K562 (cell line): Measurements from ENCODE around the gene COL4A6. TPM values are rescaled to one million over a fixed set of nuclear protein-coding genes. Genes with fewer than 3 reads are reported as not detected.

ENCODE experiments used
- ATAC-seq: fragments of 200-7000 bp; cut with Tn5 transposase; 3 replicates; pipeline ENCODE4 v1.9.1; 2020; ENCODE audit warnings: moderate library complexity
- BruUV-seq: library from RNA; stranded (reverse); fragments of 400-500 nt; replicated peaks from 2 replicates; lab custom pipeline; 2021; lab: Mats Ljungman, UMichigan
- CTCF ChIA-PET: fragments of 300-600 bp; formaldehyde crosslinking; extraction: SDS; loops from one replicate; lab custom pipeline; 2021; ENCODE audit warnings: low intra/inter-chr PET ratio; lab: Yijun Ruan, JAX
- POLR2A ChIA-PET: fragments of 300-600, 350-650 bp; sonication (Branson Sonifier 250); formaldehyde crosslinking; extraction: SDS; loops from one replicate; lab custom pipeline; 2021; ENCODE audit warnings: antibody characterized with exemption, inconsistent platforms; lab: Yijun Ruan, JAX
- DNase-seq, 4 experiments: peaks; one replicate each; pipeline versions ENCODE4 v3.0.0 to v3.0.0-alpha.2; 2011 to 2018; ENCODE audit warnings: low spot score in 3 of 4, mixed read lengths in 3 of 4; ENCODE audit errors: extremely low read depth in 1 of 4
- FAIRE-seq: peaks from 2 replicates; lab custom pipeline; 2011; peaks lifted over from hg19 to GRCh38; lab: Jason Lieb, UNC
- H2AFZ ChIP-seq: 2 replicates; pipeline ENCODE4 v1.6.0; 2011; ENCODE audit warnings: low read depth, low read length, control low read depth, inconsistent platforms
- H3K27ac ChIP-seq: fragments of 200-600 bp; 3 replicates; pipeline ENCODE4 v1.8.0; 2011; ENCODE audit warnings: low read depth, mild to moderate bottlenecking, control low read depth, inconsistent platforms, low read length, moderate library complexity, mixed read lengths; ENCODE audit errors: extremely low read depth
- H3K27me3 ChIP-seq, 2 experiments: fragments of 300-600 bp in 1 of 2; 2 replicates in 1 of 2; 3 replicates in 1 of 2; pipeline versions ENCODE4 v1.6.0 to v1.8.0; 2011; ENCODE audit warnings: inconsistent platforms in 2 of 2, low read length in 2 of 2, mild to moderate bottlenecking in 1 of 2, mixed read lengths in 1 of 2, moderate library complexity in 1 of 2; ENCODE audit not compliant: control insufficient read depth in 2 of 2, insufficient read depth in 2 of 2
- H3K36me3 ChIP-seq: fragments of 300-600 bp; 3 replicates; pipeline ENCODE4 v1.8.0; 2011; ENCODE audit warnings: mild to moderate bottlenecking, low read length, inconsistent platforms; ENCODE audit not compliant: control insufficient read depth, insufficient read depth
- H3K4me1 ChIP-seq, 2 experiments: fragments of 200-600 bp in 1 of 2; replicated peaks in 1 of 2; 2 replicates in 1 of 2; 3 replicates in 1 of 2; pipeline versions ENCODE4 v1.5.1 to v1.8.0; 2011; ENCODE audit warnings: inconsistent platforms in 2 of 2, low read length in 2 of 2, mild to moderate bottlenecking in 1 of 2, mixed read lengths in 1 of 2, moderate library complexity in 1 of 2; ENCODE audit not compliant: control insufficient read depth in 2 of 2, insufficient read depth in 2 of 2
- H3K4me2 ChIP-seq: 2 replicates; pipeline ENCODE4 v1.6.1; 2011; ENCODE audit warnings: low read length, control low read depth, inconsistent platforms, mixed read lengths; ENCODE audit not compliant: insufficient read depth
- H3K4me3 ChIP-seq: fragments of 200-600 bp; sonication (generic), shearing (Covaris generic); 2 replicates; pipeline ENCODE4 v1.5.1; 2016; ENCODE audit warnings: control low read depth, inconsistent platforms
- H3K79me2 ChIP-seq: fragments of 200-600 bp; 3 replicates; pipeline ENCODE4 v1.8.0; 2011; ENCODE audit warnings: low read length, inconsistent platforms; ENCODE audit not compliant: control insufficient read depth, insufficient read depth
- H3K9ac ChIP-seq, 2 experiments: 2 replicates each; pipeline versions ENCODE4 v1.6.0 to v1.6.1; 2011; ENCODE audit warnings: low read depth in 2 of 2, low read length in 2 of 2, control low read depth in 1 of 2, inconsistent platforms in 1 of 2, mild to moderate bottlenecking in 1 of 2, mixed read lengths in 1 of 2; ENCODE audit not compliant: insufficient read depth in 1 of 2
- H3K9me1 ChIP-seq: one replicate; pipeline ENCODE4 v1.6.0; 2011; ENCODE audit warnings: inconsistent platforms, mild to moderate bottlenecking, low read length, moderate library complexity; ENCODE audit not compliant: control insufficient read depth, insufficient read depth
- H3K9me3 ChIP-seq: replicated peaks from 2 replicates; pipeline ENCODE4 v1.5.1; 2011; ENCODE audit warnings: low read depth, low read length, inconsistent platforms; ENCODE audit not compliant: control insufficient read depth, insufficient read depth
- H4K20me1 ChIP-seq: replicated peaks from 2 replicates; pipeline ENCODE4 v1.6.1; 2011; ENCODE audit warnings: low read length, inconsistent platforms, mixed read lengths; ENCODE audit not compliant: control insufficient read depth, insufficient read depth
- DNMT1 ChIP-seq: fragments of 450-650 bp; IDR thresholded peaks from 2 replicates; pipeline ENCODE4 v1.6.1; 2016; ENCODE audit warnings: antibody characterized with exemption, mild to moderate bottlenecking
- HDAC3 ChIP-seq: fragments of 450-650 bp; IDR thresholded peaks from 2 replicates; pipeline ENCODE4 v1.6.1; 2018; ENCODE audit warnings: borderline replicate concordance, mild to moderate bottlenecking, moderate library complexity; ENCODE audit not compliant: partially characterized antibody
- HMG20A ChIP-seq: fragments of 450-650 bp; formaldehyde crosslinking; conservative IDR thresholded peaks from 2 replicates; pipeline ENCODE4 v1.4.0; 2020; ENCODE audit warnings: mild to moderate bottlenecking, mixed read lengths
- NR4A1 ChIP-seq, 2 experiments: fragments of 250-450 bp in 1 of 2; fragments of 450-650 bp in 1 of 2; sonication (Bioruptor Pico) in 1 of 2; IDR thresholded peaks; 2 replicates each; pipeline versions ENCODE4 v1.4.0 to v1.6.1; 2016 to 2020; ENCODE audit warnings: mild to moderate bottlenecking in 2 of 2, missing compliant biosample characterization in 1 of 2, missing genetic modification characterization in 1 of 2, moderate library complexity in 1 of 2
- POLR2A ChIP-seq: fragments of 450-650 bp; conservative IDR thresholded peaks from 2 replicates; pipeline ENCODE4 v1.6.1; 2016
- POLR2B ChIP-seq: fragments of 450-650 bp; IDR thresholded peaks from 2 replicates; pipeline ENCODE4 v1.6.1; 2018; ENCODE audit warnings: low read depth; ENCODE audit not compliant: partially characterized antibody
- RAD21 ChIP-seq, 2 experiments: fragments of 250-450 bp in 1 of 2; fragments of 450-650 bp in 1 of 2; sonication (Bioruptor Pico) in 1 of 2; formaldehyde crosslinking in 1 of 2; IDR thresholded peaks in 1 of 2; conservative IDR thresholded peaks in 1 of 2; 2 replicates each; pipeline versions ENCODE4 v1.4.0 to v1.8.0; 2020 to 2022; ENCODE audit warnings: mild to moderate bottlenecking in 2 of 2, moderate library complexity in 1 of 2
- RBM25 ChIP-seq: fragments of 200-400 bp; formaldehyde crosslinking; IDR thresholded peaks from 2 replicates; pipeline ENCODE4 v1.6.1; 2018; ENCODE audit warnings: low read length, low read depth, moderate library complexity; ENCODE audit not compliant: severe bottlenecking
- RHOXF2B ChIP-seq: fragments of 250-450 bp; sonication (Bioruptor Pico); conservative IDR thresholded peaks from 2 replicates; pipeline ENCODE4 v1.5.1; 2021
- SMARCB1 ChIP-seq: IDR thresholded peaks from 2 replicates; pipeline ENCODE4 v1.6.1; 2011; ENCODE audit warnings: improper control_type of control experiment, low read depth; ENCODE audit not compliant: insufficient read length
- SP1 ChIP-seq: sonication (generic); formaldehyde crosslinking; IDR thresholded peaks from 2 replicates; pipeline ENCODE4 v1.8.1; 2022; ENCODE audit warnings: mild to moderate bottlenecking, missing genetic modification reagents
- TAF9B ChIP-seq: fragments of 450-650 bp; IDR thresholded peaks from 2 replicates; pipeline ENCODE4 v1.6.1; 2018; ENCODE audit warnings: mild to moderate bottlenecking; ENCODE audit not compliant: partially characterized antibody
- TCF7L2 ChIP-seq: fragments of 150-350 bp; IDR thresholded peaks from 2 replicates; pipeline ENCODE4 v1.6.1; 2016; ENCODE audit warnings: low read depth, mild to moderate bottlenecking, low read length, moderate library complexity
- ZBTB8A ChIP-seq: fragments of 450-650 bp; IDR thresholded peaks from 2 replicates; pipeline ENCODE4 v1.6.1; 2018; ENCODE audit warnings: mild to moderate bottlenecking, moderate library complexity; ENCODE audit not compliant: partially characterized antibody
- ZNF146 ChIP-seq: IDR thresholded peaks from one replicate; pipeline ENCODE4 v1.6.1; 2018; ENCODE audit warnings: missing compliant biosample characterization; ENCODE audit not compliant: unreplicated experiment
- ZNF3 ChIP-seq: fragments of 250-450 bp; sonication (Bioruptor Pico); IDR thresholded peaks from 2 replicates; pipeline ENCODE4 v1.5.0; 2021; ENCODE audit warnings: mild to moderate bottlenecking, moderate library complexity
- ZNF384 ChIP-seq: IDR thresholded peaks from 2 replicates; pipeline ENCODE4 v1.6.1; 2012; ENCODE audit warnings: low read depth, low read length, improper control_type of control experiment
- ZNF780A ChIP-seq: fragments of 250-450 bp; sonication (Bioruptor Pico); IDR thresholded peaks from 2 replicates; pipeline ENCODE4 v1.5.0; 2021; ENCODE audit warnings: mild to moderate bottlenecking
- WGBS: fragments of 100-300 bp; shearing (Covaris generic); methylation state at CpG from one replicate; pipeline ENCODE4 v1.1.6; 2016; ENCODE audit warnings: low coverage, mixed read lengths; ENCODE audit not compliant: insufficient coverage; ENCODE audit errors: missing lambda C conversion rate; 5-methylcytosine and 5-hydroxymethylcytosine counted together
- in situ Hi-C: fragments of 300-500 bp; cut with MboI; formaldehyde crosslinking; loops from 4 replicates; pipeline ENCODE4 v1.15.0; 2018; ENCODE audit warnings: inconsistent platforms, mixed read lengths
- intact Hi-C: fragments of 100-400 bp; cut with micrococcal nuclease; formaldehyde crosslinking; loops from 2 replicates; pipeline ENCODE4 v1.14.2; 2022
- polyA plus RNA-seq, 8 experiments: library from polyadenylated mRNA; depleted of rRNA in 4 of 8; stranded (reverse) in 5 of 8; unstranded in 3 of 8; fragments of >200 nt; fragmentation: Nextera tagmentation in 2 of 8; fragmentation: Illumina TruSeq in 1 of 8; extraction: Ambion mirVana in 2 of 8; extraction: Trizol in 1 of 8; gene quantifications; 2 replicates each; pipeline versions ENCODE4 v1.2.1 to v1.2.3, GENCODE V29; 2011 to 2014; ENCODE audit warnings: inconsistent platforms in 1 of 8, missing spikeins in 1 of 8
- total RNA-seq, 7 experiments: library from RNA; depleted of rRNA in 6 of 7; stranded (reverse); fragments of >200 nt in 6 of 7; fragmentation: Illumina TruSeq in 2 of 7; extraction: Trizol in 2 of 7; gene quantifications; 2 replicates each; pipeline versions ENCODE4 v1.2.1 to v1.2.3, GENCODE V29; 2011 to 2021; ENCODE audit warnings: low replicate concordance in 1 of 7
- TF ChIP-seq, protein P1 (sequence below): fragments of 450-650 bp; IDR thresholded peaks from 2 replicates; pipeline ENCODE4 v1.6.1; 2016; ENCODE audit warnings: antibody characterized with exemption
- TF ChIP-seq, protein P2 (sequence below): fragments of 450-650 bp; IDR thresholded peaks from one replicate; pipeline ENCODE4 v1.6.1; 2018; ENCODE audit warnings: mild to moderate bottlenecking, moderate library complexity; ENCODE audit not compliant: partially characterized antibody

COL4A6 gene
- total and polyA plus RNA-seq, 9 of the 15 experiments (the other 6 are each of a cell fraction or from before 2014, with no cell fraction given): 0.02 to 0.05 TPM; not detected in 7

DNA sequence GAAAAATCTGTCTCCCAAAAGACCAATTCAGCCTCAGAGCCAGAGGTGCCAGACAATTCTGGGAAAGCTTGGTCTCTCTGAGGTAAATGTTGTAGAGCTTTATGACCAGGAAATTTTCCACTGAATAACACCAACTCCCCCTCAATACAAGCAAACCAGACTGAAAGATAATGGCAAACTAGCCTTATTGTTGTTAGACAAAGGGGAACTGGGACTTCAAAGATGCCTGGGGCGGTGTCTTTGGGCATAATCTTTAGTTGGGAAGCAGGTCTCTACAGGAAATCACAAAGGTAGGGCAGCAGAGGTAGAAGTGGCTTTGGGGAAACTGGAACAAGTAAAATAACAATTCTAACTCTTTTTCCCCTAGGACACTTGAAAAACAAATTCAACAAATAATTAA, 12.0 kb downstream of the COL4A6 start:
- no peak for FAIRE-seq

More for the DNA sequence above, 12.0 kb downstream of the COL4A6 start:
- no peaks in the 10 kb centered on the region for H3K9me3 ChIP-seq
- ChIA-PET CTCF (no interaction called here), POLR2A (no interaction called here)
- H3K9ac ChIP-seq: no peak overlapping the region
- no peaks in the 10 kb centered on the region for H4K20me1 ChIP-seq
- peaks cover 0 to 2% of the 10 kb centered on the region in 2 experiments; a peak in 1 of 5 replicates for H3K27me3 ChIP-seq
- in situ Hi-C loops (no loop called here), intact Hi-C loops (no loop called here)
- no peak overlapping the region for H3K27ac ChIP-seq
- no TSS peak for BruUV-seq
- DNase-seq (no peak), ATAC-seq (no peak)
- H2AFZ ChIP-seq: no peak overlapping the region
- no peak overlapping the region for H3K4me2 ChIP-seq
- H3K4me3 ChIP-seq: no peak overlapping the region
- TF ChIP-seq POLR2B (no peak), DNMT1 (no peak), ZNF384 (no peak), TAF9B (no peak), ZNF780A (CRISPR knock-in tag) (no peak), HMG20A (CRISPR knock-in tag) (no peak), TCF7L2 (no peak), RAD21 (CRISPR knock-in tag; conservative IDR thresholded peaks at IDR 0.05 in 1 of 2, IDR thresholded peaks at IDR 0.05 in 1 of 2) (no peak), RBM25 (no peak), ZNF3 (CRISPR knock-in tag) (no peak), ZNF146 (CRISPR knock-in tag) (no peak), ZBTB8A (no peak), SMARCB1 (no peak), HDAC3 (no peak), SP1 (CRISPR knock-in tag) (no peak), POLR2A (no peak), NR4A1 (CRISPR knock-in tag; IDR thresholded peaks at IDR 0.05) (no peak), NR4A1 (tag; IDR thresholded peaks at IDR 0.05) (no peak), RHOXF2B (no peak)
- TF ChIP-seq, protein P1, sequence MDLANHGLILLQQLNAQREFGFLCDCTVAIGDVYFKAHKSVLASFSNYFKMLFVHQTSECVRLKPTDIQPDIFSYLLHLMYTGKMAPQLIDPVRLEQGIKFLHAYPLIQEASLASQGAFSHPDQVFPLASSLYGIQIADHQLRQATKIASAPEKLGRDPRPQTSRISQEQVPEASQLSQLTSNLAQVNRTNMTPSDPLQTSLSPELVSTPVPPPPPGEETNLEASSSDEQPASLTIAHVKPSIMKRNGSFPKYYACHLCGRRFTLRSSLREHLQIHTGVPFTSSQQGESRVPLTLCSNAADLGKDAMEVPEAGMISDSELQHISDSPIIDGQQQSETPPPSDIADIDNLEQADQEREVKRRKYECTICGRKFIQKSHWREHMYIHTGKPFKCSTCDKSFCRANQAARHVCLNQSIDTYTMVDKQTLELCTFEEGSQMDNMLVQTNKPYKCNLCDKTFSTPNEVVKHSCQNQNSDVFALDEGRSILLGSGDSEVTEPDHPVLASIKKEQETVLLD: no peak
- TF ChIP-seq, protein P2, sequence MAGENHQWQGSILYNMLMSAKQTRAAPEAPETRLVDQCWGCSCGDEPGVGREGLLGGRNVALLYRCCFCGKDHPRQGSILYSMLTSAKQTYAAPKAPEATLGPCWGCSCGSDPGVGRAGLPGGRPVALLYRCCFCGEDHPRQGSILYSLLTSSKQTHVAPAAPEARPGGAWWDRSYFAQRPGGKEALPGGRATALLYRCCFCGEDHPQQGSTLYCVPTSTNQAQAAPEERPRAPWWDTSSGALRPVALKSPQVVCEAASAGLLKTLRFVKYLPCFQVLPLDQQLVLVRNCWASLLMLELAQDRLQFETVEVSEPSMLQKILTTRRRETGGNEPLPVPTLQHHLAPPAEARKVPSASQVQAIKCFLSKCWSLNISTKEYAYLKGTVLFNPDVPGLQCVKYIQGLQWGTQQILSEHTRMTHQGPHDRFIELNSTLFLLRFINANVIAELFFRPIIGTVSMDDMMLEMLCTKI: no peak
- no peaks in the 10 kb centered on the region for H3K36me3 ChIP-seq
- WGBS: 0% methylated on average over 1 of the region's 1 CpG
- H3K4me1 ChIP-seq: no peaks in the 10 kb centered on the region
- no peaks in the 10 kb centered on the region for H3K79me2 ChIP-seq
- no peaks in the 10 kb centered on the region for H3K9me1 ChIP-seq
